Measurements from ENCODE around the gene DCTN1.

Gene DCTN1

DNA sequence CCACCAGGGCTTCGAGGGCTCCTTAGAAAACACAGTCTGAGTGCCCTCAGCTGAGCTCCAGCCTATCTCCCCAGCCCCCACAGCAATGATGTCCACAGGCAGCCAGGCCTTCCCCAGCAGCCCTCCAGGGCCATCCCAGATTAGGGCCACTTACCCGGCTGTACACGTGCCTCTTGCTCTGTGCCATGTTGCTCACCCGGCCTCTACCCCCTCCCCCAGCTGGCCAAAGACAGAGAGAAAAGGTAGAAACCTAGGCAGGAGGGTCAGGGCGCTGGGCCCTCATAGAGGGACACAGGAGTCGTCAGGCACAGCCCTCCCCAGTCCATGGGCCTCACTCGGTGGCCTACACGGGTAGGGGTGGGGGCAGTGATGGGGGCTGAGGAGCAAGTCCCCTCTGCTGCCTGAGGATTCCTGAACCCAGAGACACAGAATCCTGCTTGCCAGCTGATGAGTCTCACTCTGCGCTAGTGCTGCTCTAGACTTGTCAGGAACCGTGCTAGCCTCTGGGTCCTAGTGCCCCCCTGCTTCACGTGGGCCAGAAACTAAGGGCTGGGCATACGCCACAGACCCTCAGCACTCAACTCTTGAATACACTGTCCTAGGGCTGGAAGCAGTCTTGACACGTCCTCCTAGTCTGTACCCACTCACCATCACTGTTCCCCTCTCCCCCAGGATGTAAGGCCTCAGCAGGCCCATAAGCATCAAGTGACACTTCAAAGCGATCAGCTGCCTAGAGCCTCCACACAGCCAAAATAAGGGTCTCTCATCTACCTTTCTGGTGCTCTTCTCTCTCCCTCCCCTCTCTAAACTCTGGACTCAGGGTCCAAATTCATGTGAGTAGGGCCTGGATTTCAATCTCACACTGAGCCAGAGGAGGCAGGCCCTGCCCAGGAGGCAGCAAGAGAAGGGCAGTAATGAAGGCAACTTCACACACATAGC, at the start of gene DCTN1:
Gene DCTN1 (minus strand): TSS at position 461 of the 939 bp plus-strand sequence. CDS start 274 bp downstream, at position 187.
- in situ Hi-C loops (cut with MboI; ENCODE audit: low sequenced_read_pairs, unreplicated experiment): no loop called here
- no peak for TF ChIP-seq CTCF (IDR thresholded peaks at IDR 0.05; ENCODE audit: borderline replicate concordance, control extremely low read depth, extremely low read depth, insufficient read depth, missing control alignments)
- DNase-seq (ENCODE audit: low spot score): no peak

DNA sequence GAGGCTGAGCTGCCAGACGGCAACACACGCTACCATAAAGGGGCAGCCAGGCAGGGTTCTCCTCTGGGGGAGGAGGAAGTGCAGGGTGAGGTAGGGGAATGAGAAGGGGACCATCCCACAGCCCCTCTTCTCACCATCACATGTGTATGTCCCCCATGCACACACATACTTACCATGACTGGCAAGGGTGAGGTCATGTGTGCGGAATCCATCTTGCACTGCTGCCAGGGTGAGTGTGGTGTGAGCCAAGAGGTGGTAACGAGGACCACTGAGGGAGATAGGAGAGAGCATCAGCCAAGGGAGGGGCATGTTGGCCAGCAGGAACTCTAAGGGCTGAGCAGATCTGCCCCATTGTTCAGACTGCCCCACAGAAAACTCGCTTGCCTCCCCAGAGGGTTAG, 48.6 kb upstream of the DCTN1 start:
- no peak for DNase-seq (ENCODE audit: low spot score)
- in situ Hi-C loops (cut with MboI; ENCODE audit: low sequenced_read_pairs, unreplicated experiment): no loop called here

DNA sequence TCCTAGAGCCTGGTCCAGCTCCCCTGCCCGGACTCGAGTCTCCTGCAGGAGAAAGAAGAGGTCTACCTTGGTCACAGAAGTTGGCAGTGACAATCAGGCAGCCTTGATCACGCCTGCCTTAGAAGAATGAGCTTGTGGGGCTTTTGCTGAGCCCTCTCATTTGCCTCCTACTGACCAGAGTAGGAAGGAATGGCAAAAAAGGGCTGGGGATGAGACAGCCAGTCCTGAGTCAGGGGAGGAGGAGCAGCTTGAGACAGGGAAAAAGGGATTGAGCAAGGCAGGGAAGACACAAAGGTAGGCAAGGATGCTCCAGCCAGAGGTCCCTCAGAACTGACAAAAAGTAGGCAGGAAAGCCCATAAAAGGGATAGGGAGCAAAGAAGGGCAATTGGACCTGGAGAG, 47.4 kb upstream of the DCTN1 start:
- in situ Hi-C loops (cut with MboI; ENCODE audit: low sequenced_read_pairs, unreplicated experiment): no loop called here
- no peak for TF ChIP-seq CTCF (IDR thresholded peaks at IDR 0.05; ENCODE audit: borderline replicate concordance, control extremely low read depth, extremely low read depth, insufficient read depth, missing control alignments)
- DNase-seq (ENCODE audit: low spot score): no peak

More for the DNA sequence above, 48.6 kb upstream of the DCTN1 start:
- no peak for TF ChIP-seq CTCF (IDR thresholded peaks at IDR 0.05; ENCODE audit: borderline replicate concordance, control extremely low read depth, extremely low read depth, insufficient read depth, missing control alignments)

- no peak for TF ChIP-seq CTCF (IDR thresholded peaks at IDR 0.05; ENCODE audit: borderline replicate concordance, control extremely low read depth, extremely low read depth, insufficient read depth, missing control alignments)
- no peak for DNase-seq (ENCODE audit: low spot score)
- in situ Hi-C loops (cut with MboI; ENCODE audit: low sequenced_read_pairs, unreplicated experiment): no loop called here
Measured at GRCh38 chr2:74426181-74426758, 46.2 kb upstream of the DCTN1 start.

- in situ Hi-C loops (cut with MboI; ENCODE audit: low sequenced_read_pairs, unreplicated experiment): no loop called here
- no peak for TF ChIP-seq CTCF (IDR thresholded peaks at IDR 0.05; ENCODE audit: borderline replicate concordance, control extremely low read depth, extremely low read depth, insufficient read depth, missing control alignments)
- DNase-seq (ENCODE audit: low spot score): no peak
Measured at GRCh38 chr2:74425523-74425922, 45.4 kb upstream of the DCTN1 start.

GRCh38 chr2:74424995-74425406, 44.9 kb upstream of the DCTN1 start:
- no peak for TF ChIP-seq CTCF (IDR thresholded peaks at IDR 0.05; ENCODE audit: borderline replicate concordance, control extremely low read depth, extremely low read depth, insufficient read depth, missing control alignments)
- DNase-seq (ENCODE audit: low spot score): no peak
- in situ Hi-C loops (cut with MboI; ENCODE audit: low sequenced_read_pairs, unreplicated experiment): no loop called here
